Mononuclear cell (primary cell): ENCODE data around the gene PTH1R. TPM values are rescaled to one million over a fixed set of nuclear protein-coding genes. Genes with fewer than 3 reads are reported as not detected.
"Not testable (repeated sequence)": the region's sequence is repeated elsewhere in the genome, so short reads cannot be mapped to it uniquely, and the experiment has no call there.

Source experiments
- H3K27me3 ChIP-seq: 2 replicates; pipeline ENCODE4 v1.6.0; 2011; ENCODE audit warnings: low read length, control low read depth; ENCODE audit not compliant: insufficient read depth
- H3K4me1 ChIP-seq: 2 replicates; pipeline ENCODE4 v1.5.1; 2011; ENCODE audit warnings: mild to moderate bottlenecking, low read length, control low read depth; ENCODE audit not compliant: insufficient read depth
- H3K4me3 ChIP-seq: 2 replicates; pipeline ENCODE4 v1.5.1; 2011; ENCODE audit warnings: mild to moderate bottlenecking, low read length, moderate library complexity
- H3K9me3 ChIP-seq: 2 replicates; pipeline ENCODE4 v1.5.1; 2011; ENCODE audit warnings: low read depth, mild to moderate bottlenecking, control low read depth, low read length
- total RNA-seq: library from RNA; depleted of rRNA; stranded (reverse); fragments of >200 nt; gene quantifications from one replicate; pipeline ENCODE4 v1.2.3, GENCODE V29; 2012

PTH1R gene
- total RNA-seq, 1 donor: not detected

- Histone ChIP-seq H3K9me3 (no peaks in the 10 kb centered on the region), H3K4me1 (no peaks in the 10 kb centered on the region), H3K4me3 (no peak overlapping the region), H3K27me3 (no peaks in the 10 kb centered on the region)
Observed at GRCh38 chr3:46903341-46904302, 26.1 kb downstream of the PTH1R start.

GRCh38 chr3:46904303-46905212 lies 27.0 kb downstream of the PTH1R start:
- H3K4me1 ChIP-seq: peaks cover 7% of the 10 kb centered on the region
- H3K4me3 ChIP-seq: no peak overlapping the region
- no peaks in the 10 kb centered on the region for H3K9me3 ChIP-seq
- no peaks in the 10 kb centered on the region for H3K27me3 ChIP-seq

- no peaks in the 10 kb centered on the region for H3K27me3 ChIP-seq
- H3K4me1 ChIP-seq: peaks cover 12% of the 10 kb centered on the region
- no peak overlapping the region for H3K4me3 ChIP-seq
- no peaks in the 10 kb centered on the region for H3K9me3 ChIP-seq
Observed at GRCh38 chr3:46905213-46905560, 27.7 kb downstream of the PTH1R start.

- Histone ChIP-seq H3K4me1 (peaks cover 12% of the 10 kb centered on the region), H3K4me3 (no peak overlapping the region), H3K9me3 (no peaks in the 10 kb centered on the region), H3K27me3 (no peaks in the 10 kb centered on the region)
Observed at GRCh38 chr3:46905661-46906451, 28.3 kb downstream of the PTH1R start.

- no peak overlapping the region for H3K4me3 ChIP-seq
- H3K9me3 ChIP-seq: no peaks in the 10 kb centered on the region
- H3K4me1 ChIP-seq: peaks cover 12% of the 10 kb centered on the region
- no peaks in the 10 kb centered on the region for H3K27me3 ChIP-seq
Observed at GRCh38 chr3:46906471-46907058, 29.0 kb downstream of the PTH1R start.

- Histone ChIP-seq H3K9me3 (no peaks in the 10 kb centered on the region), H3K4me1 (peaks cover 12% of the 10 kb centered on the region), H3K27me3 (no peaks in the 10 kb centered on the region), H3K4me3 (no peak overlapping the region)
Observed at GRCh38 chr3:46907271-46907670, 29.8 kb downstream of the PTH1R start.

- Histone ChIP-seq H3K4me3 (no peak overlapping the region), H3K27me3 (no peaks in the 10 kb centered on the region), H3K9me3 (no peaks in the 10 kb centered on the region), H3K4me1 (peaks cover 12% of the 10 kb centered on the region)
Observed at GRCh38 chr3:46907960-46908293, 30.4 kb downstream of the PTH1R start.

GRCh38 chr3:46908294-46908985 lies 30.9 kb downstream of the PTH1R start:
- Histone ChIP-seq H3K4me1 (peaks cover 12% of the 10 kb centered on the region), H3K9me3 (no peaks in the 10 kb centered on the region), H3K4me3 (no peak overlapping the region), H3K27me3 (no peaks in the 10 kb centered on the region)

- no peak overlapping the region for H3K4me3 ChIP-seq
- H3K4me1 ChIP-seq: peaks cover 14% of the 10 kb centered on the region
- H3K9me3 ChIP-seq: no peaks in the 10 kb centered on the region
- H3K27me3 ChIP-seq: no peaks in the 10 kb centered on the region
Observed at GRCh38 chr3:46908986-46909534, 31.5 kb downstream of the PTH1R start.

GRCh38 chr3:46909535-46910161 lies 32.1 kb downstream of the PTH1R start:
- Histone ChIP-seq H3K9me3 (no peaks in the 10 kb centered on the region), H3K4me3 (no peak overlapping the region), H3K27me3 (no peaks in the 10 kb centered on the region), H3K4me1 (peaks cover 14% of the 10 kb centered on the region)

GRCh38 chr3:46910166-46910760 lies 32.7 kb downstream of the PTH1R start:
- H3K4me1 ChIP-seq: peaks cover 14% of the 10 kb centered on the region
- no peak overlapping the region for H3K4me3 ChIP-seq
- H3K27me3 ChIP-seq: no peaks in the 10 kb centered on the region
- H3K9me3 ChIP-seq: no peaks in the 10 kb centered on the region

- not testable (repeated sequence) for H3K9me3 ChIP-seq, H3K27me3 ChIP-seq, H3K4me3 ChIP-seq
- H3K4me1 ChIP-seq: peaks cover 14% of the 10 kb centered on the region
Observed at GRCh38 chr3:46910914-46911313, 33.4 kb downstream of the PTH1R start.

GRCh38 chr3:46912986-46913385 lies 35.5 kb downstream of the PTH1R start:
- Histone ChIP-seq H3K4me1 (peaks cover 14% of the 10 kb centered on the region), H3K4me3 (no peak overlapping the region), H3K27me3 (no peaks in the 10 kb centered on the region), H3K9me3 (no peaks in the 10 kb centered on the region)
